ENCODE results near the gene LPAR5. TPM values are rescaled to one million over a fixed set of nuclear protein-coding genes. Genes with fewer than 3 reads are reported as not detected.

The LPAR5 gene
- total RNA-seq, 1 donor from 2014 or later = 2.6 TPM

Small RNAs within 50 kb of the gene (small RNA-seq; reads per million reads assigned to genes)
- 102 reads per million, percentile 97 among the genes with 10 or more reads in this experiment for gene SCARNA11 (ENCODE audit: low replicate concordance)

Other genes with a start within 250 kb of the LPAR5 start
- 0.31 TPM for gene CD27, start 191.0 kb downstream of the LPAR5 start, total RNA-seq
- 11.7 TPM for gene TAPBPL, start 183.9 kb downstream of the LPAR5 start, total RNA-seq
- gene VAMP1, start 165.3 kb downstream of the LPAR5 start, total RNA-seq = 2.5 TPM
- 55.2 TPM for gene MRPL51, start 142.7 kb downstream of the LPAR5 start, total RNA-seq
- gene NCAPD2, start 141.9 kb downstream of the LPAR5 start, total RNA-seq = 35.3 TPM
- gene GAPDH, start 101.4 kb downstream of the LPAR5 start, total RNA-seq = 6,380 TPM
- gene IFFO1, start 79.9 kb downstream of the LPAR5 start, total RNA-seq = 19.0 TPM
- 11.2 TPM for gene NOP2, start 67.7 kb downstream of the LPAR5 start, total RNA-seq
- 211 TPM for gene CHD4, start 28.6 kb downstream of the LPAR5 start, total RNA-seq
- gene ACRBP, start 11.5 kb upstream of the LPAR5 start, total RNA-seq = 1.5 TPM
- gene ING4, start 27.2 kb upstream of the LPAR5 start, total RNA-seq = 46.2 TPM
- gene ZNF384, start 53.4 kb upstream of the LPAR5 start, total RNA-seq = 19.7 TPM
- 1.6 TPM for gene PIANP, start 64.9 kb upstream of the LPAR5 start, total RNA-seq
- gene COPS7A, start 88.1 kb upstream of the LPAR5 start, total RNA-seq = 41.5 TPM
- gene MLF2, start 117.2 kb upstream of the LPAR5 start, total RNA-seq = 103 TPM
- gene PTMS, start 130.4 kb upstream of the LPAR5 start, total RNA-seq = 102 TPM
- gene LAG3, start 136.6 kb upstream of the LPAR5 start, total RNA-seq = not detected
- gene CD4, start 153.6 kb upstream of the LPAR5 start, total RNA-seq = 3.7 TPM
- gene GPR162, start 185.9 kb upstream of the LPAR5 start, total RNA-seq = 13.1 TPM
- 45.5 TPM for gene P3H3, start 192.4 kb upstream of the LPAR5 start, total RNA-seq
- gene GNB3, start 205.0 kb upstream of the LPAR5 start, total RNA-seq = 5.8 TPM
- gene CDCA3, start 215.3 kb upstream of the LPAR5 start, total RNA-seq = 5.9 TPM
- gene USP5, start 216.2 kb upstream of the LPAR5 start, total RNA-seq = 67.0 TPM
- 1,153 TPM for gene TPI1, start 231.6 kb upstream of the LPAR5 start, total RNA-seq
- 3.8 TPM for gene SPSB2, start 237.3 kb upstream of the LPAR5 start, total RNA-seq

All from tongue (tissue), 2 donors.